Activated naive CD8-positive, alpha-beta T cell treated with anti-CD3 and anti-CD28 coated beads, Interleukin-2, amount 10 ng/mL, durations not matched to agents 7 days and 5 days (primary cell): Measurements from ENCODE around the gene CACNA2D2. TPM values are rescaled to one million over a fixed set of nuclear protein-coding genes. Genes with fewer than 3 reads are reported as not detected.
A peak's percentile ranks its signal among the peaks of the same experiment; 100 is the strongest.

Experiments used
- ATAC-seq: fragments of 150-1000 bp; cut with Tn5 transposase; one replicate; pipeline ENCODE4 v1.10.0; 2021; ENCODE audit warnings: low read depth, moderate library complexity
- POLR2A ChIA-PET: fragments of 350-600 bp; sonication (Branson Sonifier 250); formaldehyde crosslinking; loops from one replicate; lab custom pipeline; 2021; ENCODE audit warnings: antibody characterized with exemption; lab: Charles Lee
- DNase-seq: peaks from one replicate; pipeline ENCODE4 v3.0.0; 2021
- H3K27ac Mint-ChIP-seq: one replicate; pipeline ENCODE4 v1.8.0; 2022; ENCODE audit warnings: mild to moderate bottlenecking, mixed read lengths
- H3K27me3 Mint-ChIP-seq: one replicate; pipeline ENCODE4 v1.8.0; 2022; ENCODE audit warnings: mild to moderate bottlenecking, moderate library complexity, mixed read lengths
- H3K36me3 Mint-ChIP-seq: one replicate; pipeline ENCODE4 v1.8.0; 2021; ENCODE audit warnings: mild to moderate bottlenecking, mixed read lengths
- H3K4me1 Mint-ChIP-seq: one replicate; pipeline ENCODE4 v1.8.0; 2021; ENCODE audit warnings: mixed read lengths
- H3K4me3 Mint-ChIP-seq: one replicate; pipeline ENCODE4 v1.8.0; 2022; ENCODE audit warnings: mild to moderate bottlenecking, moderate library complexity, mixed read lengths
- H3K9me3 Mint-ChIP-seq: one replicate; pipeline ENCODE4 v1.8.0; 2021; ENCODE audit warnings: mixed read lengths
- total RNA-seq, 2 experiments: library from RNA; stranded (reverse); gene quantifications; one replicate each; pipeline ENCODE4 v1.2.3, GENCODE V29; 2021

Gene CACNA2D2
- total RNA-seq, 2 experiments from 2014 or later = 2.1 to 2.5 TPM

DNA sequence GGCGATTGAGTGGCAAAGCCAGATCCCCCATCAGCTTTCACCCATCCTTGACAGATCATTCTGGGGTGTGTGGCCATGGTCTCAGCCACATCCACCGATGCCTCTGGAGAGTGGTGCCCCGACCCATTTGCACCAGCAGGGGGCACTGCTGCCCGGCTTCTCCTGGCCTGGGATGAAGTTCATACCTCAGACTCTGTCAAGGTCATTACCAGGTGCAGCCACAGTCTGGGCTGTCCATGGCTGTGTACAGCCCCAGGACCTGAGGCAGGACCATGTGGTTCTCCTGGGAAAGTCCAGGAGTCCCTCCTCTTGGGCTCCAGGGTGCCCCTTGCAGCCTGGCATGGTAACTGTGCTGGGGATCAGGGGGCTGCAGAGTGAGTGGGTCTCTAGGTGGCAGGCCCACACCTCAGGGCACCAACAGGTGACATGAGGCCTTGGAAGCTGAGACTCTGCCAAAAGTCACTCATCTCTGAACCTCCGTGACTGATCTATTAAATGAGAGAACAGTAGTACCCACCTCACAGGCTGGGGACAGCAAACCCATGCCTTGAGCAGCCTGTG is 67.2 kb downstream of the CACNA2D2 start:
- peak; percentile 89 for DNase-seq
- ATAC-seq = peak; percentile 97
- no peak overlapping the region for H3K4me3 Mint-ChIP-seq
- H3K9me3 Mint-ChIP-seq = no peaks in the 10 kb centered on the region
- H3K27me3 Mint-ChIP-seq = no peaks in the 10 kb centered on the region
- POLR2A ChIA-PET = interaction anchor here (1.6 kb wide), 1 partner anchor 172 kb away, joined by 3 read pairs; no protein-coding TSS in a partner anchor
- H3K27ac Mint-ChIP-seq = no peak overlapping the region
- no peaks in the 10 kb centered on the region for H3K36me3 Mint-ChIP-seq
- peaks cover 7% of the 10 kb centered on the region for H3K4me1 Mint-ChIP-seq

- Mint-ChIP-seq H3K27me3 (no peaks in the 10 kb centered on the region), H3K36me3 (no peaks in the 10 kb centered on the region), H3K27ac (no peak overlapping the region), H3K9me3 (no peaks in the 10 kb centered on the region), H3K4me1 (peaks cover 7% of the 10 kb centered on the region), H3K4me3 (no peak overlapping the region)
- ATAC-seq = peak; percentile 13
- no peak for DNase-seq
- POLR2A ChIA-PET = interaction anchor here (1.6 kb wide), 1 partner anchor 173 kb away, joined by 3 read pairs; no protein-coding TSS in a partner anchor
Measured at GRCh38 chr3:50435371-50436113, 67.9 kb downstream of the CACNA2D2 start.

GRCh38 chr3:50433954-50434353 is 69.5 kb downstream of the CACNA2D2 start:
- no peak overlapping the region for H3K27ac Mint-ChIP-seq
- peaks cover 8% of the 10 kb centered on the region for H3K4me1 Mint-ChIP-seq
- DNase-seq (no peak), ATAC-seq (no peak)
- H3K36me3 Mint-ChIP-seq = no peaks in the 10 kb centered on the region
- no peaks in the 10 kb centered on the region for H3K27me3 Mint-ChIP-seq
- no peaks in the 10 kb centered on the region for H3K9me3 Mint-ChIP-seq
- no peak overlapping the region for H3K4me3 Mint-ChIP-seq
- POLR2A ChIA-PET = interaction anchor here (1.3 kb wide), 1 partner anchor 109 kb away, joined by 6 read pairs; no protein-coding TSS in a partner anchor

- H3K9me3 Mint-ChIP-seq = no peaks in the 10 kb centered on the region
- DNase-seq (no peak), ATAC-seq (no peak)
- H3K27me3 Mint-ChIP-seq = no peaks in the 10 kb centered on the region
- no peaks in the 10 kb centered on the region for H3K36me3 Mint-ChIP-seq
- POLR2A ChIA-PET = no interaction called here
- peaks cover 10% of the 10 kb centered on the region for H3K4me1 Mint-ChIP-seq
- H3K4me3 Mint-ChIP-seq = no peak overlapping the region
- no peak overlapping the region for H3K27ac Mint-ChIP-seq
Measured at GRCh38 chr3:50430950-50431435, 72.4 kb downstream of the CACNA2D2 start.

DNA sequence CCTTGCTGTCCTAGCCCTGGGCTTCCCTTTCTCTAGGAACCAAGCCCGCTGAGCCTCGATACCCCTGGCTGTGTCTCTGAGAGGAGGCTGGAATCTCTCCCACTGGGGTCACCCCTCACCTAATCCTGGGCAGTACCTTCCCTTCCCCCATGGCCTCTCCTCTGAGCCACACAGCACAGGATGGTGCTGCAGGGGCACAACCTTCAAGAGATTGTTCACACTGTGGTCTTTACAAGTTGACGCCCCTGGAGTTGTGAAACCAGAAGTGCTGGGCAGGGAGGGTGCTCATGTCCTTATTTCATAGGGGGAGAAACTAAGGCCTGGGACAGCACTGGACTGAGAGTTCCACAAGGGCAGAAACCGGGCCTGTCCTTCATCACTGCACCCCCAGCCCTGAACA is 73.2 kb downstream of the CACNA2D2 start:
- peaks cover 4% of the 10 kb centered on the region for H3K4me1 Mint-ChIP-seq
- no peaks in the 10 kb centered on the region for H3K9me3 Mint-ChIP-seq
- no peaks in the 10 kb centered on the region for H3K27me3 Mint-ChIP-seq
- H3K36me3 Mint-ChIP-seq = no peaks in the 10 kb centered on the region
- ATAC-seq = no peak
- no peak for DNase-seq
- no peak overlapping the region for H3K27ac Mint-ChIP-seq
- H3K4me3 Mint-ChIP-seq = no peak overlapping the region
- POLR2A ChIA-PET = interaction anchor here (0.6 kb wide), 1 partner anchor 136 kb away, joined by 3 read pairs; no protein-coding TSS in a partner anchor

GRCh38 chr3:50428007-50428633 is 75.3 kb downstream of the CACNA2D2 start:
- Mint-ChIP-seq H3K36me3 (no peaks in the 10 kb centered on the region), H3K27me3 (no peaks in the 10 kb centered on the region), H3K27ac (no peak overlapping the region), H3K9me3 (no peaks in the 10 kb centered on the region), H3K4me1 (peaks cover 4% of the 10 kb centered on the region), H3K4me3 (no peak overlapping the region)
- DNase-seq (no peak), ATAC-seq (peak; percentile 54)
- POLR2A ChIA-PET = no interaction called here

GRCh38 chr3:50427217-50427616 is 76.2 kb downstream of the CACNA2D2 start:
- Mint-ChIP-seq H3K4me1 (peaks cover 4% of the 10 kb centered on the region), H3K27me3 (no peaks in the 10 kb centered on the region), H3K4me3 (no peak overlapping the region), H3K9me3 (no peaks in the 10 kb centered on the region), H3K27ac (no peak overlapping the region), H3K36me3 (no peaks in the 10 kb centered on the region)
- POLR2A ChIA-PET = no interaction called here
- DNase-seq (no peak), ATAC-seq (no peak)

- Mint-ChIP-seq H3K36me3 (no peaks in the 10 kb centered on the region), H3K27me3 (no peaks in the 10 kb centered on the region), H3K4me3 (no peak overlapping the region), H3K4me1 (peaks cover 4% of the 10 kb centered on the region), H3K9me3 (no peaks in the 10 kb centered on the region), H3K27ac (no peak overlapping the region)
- DNase-seq (no peak), ATAC-seq (no peak)
- POLR2A ChIA-PET = no interaction called here
Measured at GRCh38 chr3:50425911-50426310, 77.5 kb downstream of the CACNA2D2 start.

GRCh38 chr3:50423543-50423942 is 79.9 kb downstream of the CACNA2D2 start:
- no peaks in the 10 kb centered on the region for H3K27me3 Mint-ChIP-seq
- POLR2A ChIA-PET = no interaction called here

GRCh38 chr3:50422153-50422552 is 81.3 kb downstream of the CACNA2D2 start:
- H3K36me3 Mint-ChIP-seq = no peaks in the 10 kb centered on the region
- H3K4me3 Mint-ChIP-seq = no peak overlapping the region
- H3K27me3 Mint-ChIP-seq = no peaks in the 10 kb centered on the region
- H3K4me1 Mint-ChIP-seq = no peaks in the 10 kb centered on the region
- H3K9me3 Mint-ChIP-seq = no peaks in the 10 kb centered on the region
- DNase-seq (no peak), ATAC-seq (no peak)
- POLR2A ChIA-PET = no interaction called here
- H3K27ac Mint-ChIP-seq = no peak overlapping the region

More at GRCh38 chr3:50423543-50423942, 79.9 kb downstream of the CACNA2D2 start:
- Mint-ChIP-seq H3K27ac (no peak overlapping the region), H3K9me3 (no peaks in the 10 kb centered on the region), H3K4me3 (no peak overlapping the region), H3K4me1 (peaks cover 2% of the 10 kb centered on the region), H3K36me3 (no peaks in the 10 kb centered on the region)
- no peak for DNase-seq
- no peak for ATAC-seq

DNA sequence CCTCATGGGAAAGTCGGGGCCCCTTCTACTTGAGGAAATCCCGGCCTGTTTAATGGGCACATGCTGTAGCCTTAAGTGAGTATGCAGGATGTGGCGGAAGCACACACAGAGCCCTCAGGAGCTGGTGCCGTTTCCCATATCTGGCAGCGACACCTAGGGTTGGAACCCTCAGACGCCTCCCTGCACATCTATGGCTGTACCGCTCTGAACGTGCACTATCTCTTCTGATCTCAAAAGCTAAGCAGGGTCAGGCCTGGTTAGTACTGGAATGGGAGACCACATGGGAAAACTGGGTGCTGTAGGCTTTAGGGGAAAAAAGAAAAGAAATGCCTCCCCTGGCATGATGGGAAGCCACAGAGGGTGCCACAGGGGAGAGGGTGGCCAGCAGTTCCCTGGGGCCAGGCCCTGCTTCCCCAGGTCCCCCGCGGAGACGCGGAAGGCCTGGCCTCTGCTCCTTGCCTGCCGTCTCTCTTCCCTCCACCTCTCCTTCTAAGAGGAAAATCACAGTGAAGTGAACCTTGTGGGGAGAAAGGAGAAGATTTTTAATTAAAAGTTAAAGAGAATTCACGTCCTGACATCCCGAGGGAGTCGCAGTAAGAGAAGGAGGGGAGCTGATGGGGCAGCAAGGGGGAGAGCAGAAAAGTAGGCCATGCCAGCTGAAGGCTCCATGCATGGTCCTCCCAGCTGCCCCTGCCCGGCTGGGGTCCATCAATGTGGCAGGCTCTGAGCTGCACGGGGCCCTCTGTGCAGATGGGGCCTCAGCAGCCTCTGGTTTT is 83.7 kb downstream of the CACNA2D2 start:
- Mint-ChIP-seq H3K27ac (no peak overlapping the region), H3K9me3 (no peaks in the 10 kb centered on the region), H3K27me3 (no peaks in the 10 kb centered on the region), H3K36me3 (no peaks in the 10 kb centered on the region), H3K4me3 (no peak overlapping the region), H3K4me1 (peaks cover 4% of the 10 kb centered on the region)
- POLR2A ChIA-PET = no interaction called here
- no peak for DNase-seq
- no peak for ATAC-seq

DNA sequence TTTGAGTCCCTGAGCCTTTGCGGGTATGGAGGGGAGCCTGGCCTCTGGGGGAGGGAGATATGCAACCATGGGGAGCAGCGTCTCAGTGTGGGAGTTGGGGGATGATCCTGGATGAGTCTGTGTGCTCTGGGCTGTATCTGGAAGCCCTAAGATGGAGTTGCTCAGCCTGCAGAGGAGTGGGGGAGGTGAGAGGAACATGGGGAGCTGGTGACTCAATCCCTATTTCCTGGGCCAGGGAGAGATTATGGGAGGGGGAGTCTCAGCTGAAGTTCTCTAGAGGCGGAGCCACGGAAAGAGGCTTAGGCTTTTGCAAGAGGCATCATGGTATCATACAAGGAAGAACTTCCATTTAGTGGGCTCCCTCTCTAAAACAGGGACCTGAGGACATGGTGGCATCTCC is 84.6 kb downstream of the CACNA2D2 start:
- Mint-ChIP-seq H3K4me1 (peaks cover 4% of the 10 kb centered on the region), H3K36me3 (no peaks in the 10 kb centered on the region), H3K27ac (no peak overlapping the region), H3K27me3 (no peaks in the 10 kb centered on the region), H3K4me3 (no peak overlapping the region), H3K9me3 (no peaks in the 10 kb centered on the region)
- ATAC-seq = no peak
- DNase-seq = no peak
- POLR2A ChIA-PET = no interaction called here

DNA sequence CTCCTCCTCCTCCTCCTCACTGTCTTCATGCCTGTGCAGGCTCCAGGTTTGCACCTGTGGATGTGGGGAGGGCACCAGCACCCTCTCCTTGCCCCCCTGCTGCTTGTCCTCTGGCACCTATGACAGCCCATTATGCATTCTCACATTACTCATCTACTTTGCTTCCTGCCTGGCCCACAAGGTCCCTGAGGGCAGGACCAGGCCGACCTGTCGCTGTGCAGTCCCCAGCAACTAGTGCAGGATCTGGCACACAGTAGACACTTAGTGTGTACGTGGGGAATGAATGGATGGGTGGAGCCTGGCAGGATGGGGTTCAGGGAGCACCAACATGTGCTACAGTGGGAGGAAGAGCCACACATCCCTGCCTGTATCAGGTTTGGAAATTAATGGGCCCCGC is 85.8 kb downstream of the CACNA2D2 start:
- no peak for ATAC-seq
- no peaks in the 10 kb centered on the region for H3K27me3 Mint-ChIP-seq
- H3K9me3 Mint-ChIP-seq = no peaks in the 10 kb centered on the region
- no peaks in the 10 kb centered on the region for H3K36me3 Mint-ChIP-seq
- no peak for DNase-seq
- no peak overlapping the region for H3K4me3 Mint-ChIP-seq
- H3K27ac Mint-ChIP-seq = no peak overlapping the region
- POLR2A ChIA-PET = no interaction called here
- H3K4me1 Mint-ChIP-seq = peaks cover 4% of the 10 kb centered on the region
